Measurements from ENCODE around the gene DPM2. TPM values are rescaled to one million over a fixed set of nuclear protein-coding genes. Genes with fewer than 3 reads are reported as not detected.

The DPM2 gene
- total RNA-seq, 1 experiment from 2014 or later = 56.1 TPM

- Mint-ChIP-seq H3K27ac (no peak overlapping the region), H3K9me3 (no peaks in the 10 kb centered on the region), H3K4me3 (no peak overlapping the region), H3K27me3 (ENCODE audit: low read depth) (peaks cover 11% of the 10 kb centered on the region), H3K4me1 (peaks cover 19% of the 10 kb centered on the region), H3K36me3 (no peaks in the 10 kb centered on the region; the same call in 1 of the 2 replicates)
- ChIA-PET POLR2A (interaction anchor here (0.5 to 1.0 kb wide), 2 partner anchors 18 to 98 kb away, joined by 3 read pairs; no protein-coding TSS in a partner anchor), CTCF (interaction anchor here (0.6 to 2.4 kb wide), 21 partner anchors 11 to 207 kb away, joined by 3 to 20 read pairs (median 6); partner anchors contain the start of genes CDK9, FPGS, PIP5KL1 and TOR2A)
- TF ChIP-seq ATF6 (CRISPR knock-in tag; IDR thresholded peaks at IDR 0.05) (no peak), ELF4 (CRISPR knock-in tag; IDR thresholded peaks at IDR 0.05; ENCODE audit: low read depth) (no peak), HMGA2 (CRISPR knock-in tag; IDR thresholded peaks at IDR 0.05) (no peak), ZNF219 (CRISPR knock-in tag; IDR thresholded peaks at IDR 0.05; ENCODE audit: borderline replicate concordance) (no peak)
- ATAC-seq (no peak), DNase-seq (ENCODE audit: low spot score) (no peak)
Measured at GRCh38 chr9:127917603-127918002, 20.1 kb downstream of the DPM2 start.

DNA sequence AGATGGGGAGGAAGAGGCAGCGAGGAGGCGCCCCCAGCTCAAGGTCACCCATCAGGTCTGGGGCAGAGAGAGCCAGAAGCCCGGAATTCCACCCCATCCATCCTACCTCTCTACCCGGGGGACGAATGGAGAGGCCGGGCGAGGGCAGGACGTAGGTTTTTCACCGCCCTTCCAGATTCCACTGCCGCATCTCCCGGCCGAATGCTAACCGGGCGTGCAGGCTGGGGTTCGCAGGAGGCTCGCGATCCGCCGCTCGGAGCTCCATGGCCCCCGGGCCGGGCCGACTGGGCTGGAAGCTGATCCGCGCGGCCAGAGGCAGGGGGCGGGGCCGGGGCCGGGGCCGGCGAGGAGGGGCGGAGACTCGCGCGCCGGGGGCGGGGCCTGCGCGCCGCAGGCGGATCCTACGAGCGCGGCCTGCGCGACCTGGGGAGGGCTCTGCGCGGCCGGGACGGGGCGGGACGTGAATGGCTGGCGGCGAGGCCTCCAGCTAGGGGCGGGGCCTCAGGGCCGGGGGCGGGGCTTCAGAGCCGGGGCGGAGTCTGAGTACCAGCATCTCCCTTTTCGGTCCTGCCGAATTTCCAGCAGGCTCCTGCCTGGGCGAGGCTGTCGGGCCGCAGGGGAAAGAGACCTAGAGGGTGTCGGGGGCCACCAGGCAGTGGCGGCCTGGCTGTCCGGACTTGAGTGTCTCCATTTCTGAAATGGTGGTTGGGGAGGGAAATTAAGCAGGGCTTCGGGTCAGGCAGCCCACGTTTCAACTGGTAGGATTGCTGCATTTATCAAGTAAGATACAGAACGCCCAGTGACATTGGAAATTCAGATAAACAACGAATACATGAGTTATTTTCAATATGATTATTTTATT, 20.7 kb downstream of the DPM2 start, which contains the start of gene ST6GALNAC4:
Gene ST6GALNAC4, minus strand, starts transcription at position 322 of the 862 bp plus-strand sequence. CDS start 622 bp downstream, outside the sequence.
- peak within 1 kb of the TSS; percentile 74 for H3K4me3 Mint-ChIP-seq
- peaks cover under 1% of the 10 kb centered on the region; the same call in 1 of the 2 replicates for H3K36me3 Mint-ChIP-seq
- peak within 1 kb of the TSS; percentile 60; the same call in 1 of the 2 replicates for H3K27ac Mint-ChIP-seq
- ChIA-PET CTCF (interaction anchor here (0.6 to 2.4 kb wide), 25 partner anchors 11 to 695 kb away, joined by 3 to 20 read pairs (median 5); partner anchors contain the start of genes CDK9, FPGS, PIP5KL1 and SH2D3C), POLR2A (interaction anchor here (0.6 to 2.1 kb wide), 9 partner anchors 17 to 758 kb away, joined by 3 to 8 read pairs (median 3); partner anchors contain the start of gene ST6GALNAC6)
- ATAC-seq (peak; percentile 92), DNase-seq (ENCODE audit: low spot score) (peak; percentile 96)
- no peaks in the 10 kb centered on the region for H3K9me3 Mint-ChIP-seq
- peaks cover 19% of the 10 kb centered on the region for H3K4me1 Mint-ChIP-seq
- H3K27me3 Mint-ChIP-seq (ENCODE audit: low read depth) = peaks cover 7% of the 10 kb centered on the region
- no peak for TF ChIP-seq ELF4 (CRISPR knock-in tag; IDR thresholded peaks at IDR 0.05; ENCODE audit: low read depth)
- no peak for TF ChIP-seq PRRX2 (CRISPR knock-in tag; IDR thresholded peaks at IDR 0.05)
- no peak for TF ChIP-seq SOX15 (CRISPR knock-in tag; IDR thresholded peaks at IDR 0.05)
- no peak for TF ChIP-seq CREM (CRISPR knock-in tag; IDR thresholded peaks at IDR 0.05)
- TF ChIP-seq, protein P1, sequence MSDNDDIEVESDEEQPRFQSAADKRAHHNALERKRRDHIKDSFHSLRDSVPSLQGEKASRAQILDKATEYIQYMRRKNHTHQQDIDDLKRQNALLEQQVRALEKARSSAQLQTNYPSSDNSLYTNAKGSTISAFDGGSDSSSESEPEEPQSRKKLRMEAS (CRISPR knock-in tag; IDR thresholded peaks at IDR 0.05) = peak; percentile 10; the same call in 1 of the 2 replicates
- TF ChIP-seq CBFB (CRISPR knock-in tag; IDR thresholded peaks at IDR 0.05; ENCODE audit: low read depth) = no peak
- no peak for TF ChIP-seq GTF2I (CRISPR knock-in tag; conservative IDR thresholded peaks at IDR 0.05)
- TF ChIP-seq ZNF423 (CRISPR knock-in tag; IDR thresholded peaks at IDR 0.05) = no peak
- TF ChIP-seq, protein P2, sequence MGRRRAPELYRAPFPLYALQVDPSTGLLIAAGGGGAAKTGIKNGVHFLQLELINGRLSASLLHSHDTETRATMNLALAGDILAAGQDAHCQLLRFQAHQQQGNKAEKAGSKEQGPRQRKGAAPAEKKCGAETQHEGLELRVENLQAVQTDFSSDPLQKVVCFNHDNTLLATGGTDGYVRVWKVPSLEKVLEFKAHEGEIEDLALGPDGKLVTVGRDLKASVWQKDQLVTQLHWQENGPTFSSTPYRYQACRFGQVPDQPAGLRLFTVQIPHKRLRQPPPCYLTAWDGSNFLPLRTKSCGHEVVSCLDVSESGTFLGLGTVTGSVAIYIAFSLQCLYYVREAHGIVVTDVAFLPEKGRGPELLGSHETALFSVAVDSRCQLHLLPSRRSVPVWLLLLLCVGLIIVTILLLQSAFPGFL (CRISPR knock-in tag; IDR thresholded peaks at IDR 0.05; ENCODE audit: borderline replicate concordance) = no peak
- TF ChIP-seq NR3C1 (CRISPR knock-in tag; conservative IDR thresholded peaks at IDR 0.05; ENCODE audit: low read depth) = no peak
- TF ChIP-seq, protein P3, sequence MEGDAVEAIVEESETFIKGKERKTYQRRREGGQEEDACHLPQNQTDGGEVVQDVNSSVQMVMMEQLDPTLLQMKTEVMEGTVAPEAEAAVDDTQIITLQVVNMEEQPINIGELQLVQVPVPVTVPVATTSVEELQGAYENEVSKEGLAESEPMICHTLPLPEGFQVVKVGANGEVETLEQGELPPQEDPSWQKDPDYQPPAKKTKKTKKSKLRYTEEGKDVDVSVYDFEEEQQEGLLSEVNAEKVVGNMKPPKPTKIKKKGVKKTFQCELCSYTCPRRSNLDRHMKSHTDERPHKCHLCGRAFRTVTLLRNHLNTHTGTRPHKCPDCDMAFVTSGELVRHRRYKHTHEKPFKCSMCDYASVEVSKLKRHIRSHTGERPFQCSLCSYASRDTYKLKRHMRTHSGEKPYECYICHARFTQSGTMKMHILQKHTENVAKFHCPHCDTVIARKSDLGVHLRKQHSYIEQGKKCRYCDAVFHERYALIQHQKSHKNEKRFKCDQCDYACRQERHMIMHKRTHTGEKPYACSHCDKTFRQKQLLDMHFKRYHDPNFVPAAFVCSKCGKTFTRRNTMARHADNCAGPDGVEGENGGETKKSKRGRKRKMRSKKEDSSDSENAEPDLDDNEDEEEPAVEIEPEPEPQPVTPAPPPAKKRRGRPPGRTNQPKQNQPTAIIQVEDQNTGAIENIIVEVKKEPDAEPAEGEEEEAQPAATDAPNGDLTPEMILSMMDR (IDR thresholded peaks at IDR 0.05) = no peak
- TF ChIP-seq CREB1 (CRISPR knock-in tag; IDR thresholded peaks at IDR 0.05) = no peak
- TF ChIP-seq KAT7 (CRISPR knock-in tag; IDR thresholded peaks at IDR 0.05; ENCODE audit: borderline replicate concordance) = 0 out of 2 replicates have a peak, but pooled peaks have one; percentile 56
- TF ChIP-seq ESRRA (CRISPR knock-in tag; IDR thresholded peaks at IDR 0.05; ENCODE audit: borderline replicate concordance) = 0 out of 2 replicates have a peak, but pooled peaks have one; percentile 29
- no peak for TF ChIP-seq FOXJ3 (CRISPR knock-in tag; IDR thresholded peaks at IDR 0.05; ENCODE audit: borderline replicate concordance)
- TF ChIP-seq IRF1 (CRISPR knock-in tag; IDR thresholded peaks at IDR 0.05) = 0 out of 2 replicates have a peak, but pooled peaks have one; percentile 15
- no peak for TF ChIP-seq GABPB1 (CRISPR knock-in tag; IDR thresholded peaks at IDR 0.05)
- no peak for TF ChIP-seq FOXP1 (CRISPR knock-in tag; IDR thresholded peaks at IDR 0.05; ENCODE audit: borderline replicate concordance)
- no peak for TF ChIP-seq EMX1 (CRISPR knock-in tag; IDR thresholded peaks at IDR 0.05)
- TF ChIP-seq JAZF1 (CRISPR knock-in tag; IDR thresholded peaks at IDR 0.05) = no peak
